GM18499 (cell line): ENCODE measurements around the gene SOCS6.
"Not testable (repeated sequence)": the region's sequence is repeated elsewhere in the genome, so short reads cannot be mapped to it uniquely, and the experiment has no call there.

Experiments used
- ATAC-seq: cut with Tn5 transposase; IDR thresholded peaks from one replicate; pipeline ENCODE4 v1.9.1; 2021; ENCODE audit warnings: moderate number of reproducible peaks; ENCODE audit not compliant: insufficient read depth, unreplicated experiment

SOCS6 gene, protein sequence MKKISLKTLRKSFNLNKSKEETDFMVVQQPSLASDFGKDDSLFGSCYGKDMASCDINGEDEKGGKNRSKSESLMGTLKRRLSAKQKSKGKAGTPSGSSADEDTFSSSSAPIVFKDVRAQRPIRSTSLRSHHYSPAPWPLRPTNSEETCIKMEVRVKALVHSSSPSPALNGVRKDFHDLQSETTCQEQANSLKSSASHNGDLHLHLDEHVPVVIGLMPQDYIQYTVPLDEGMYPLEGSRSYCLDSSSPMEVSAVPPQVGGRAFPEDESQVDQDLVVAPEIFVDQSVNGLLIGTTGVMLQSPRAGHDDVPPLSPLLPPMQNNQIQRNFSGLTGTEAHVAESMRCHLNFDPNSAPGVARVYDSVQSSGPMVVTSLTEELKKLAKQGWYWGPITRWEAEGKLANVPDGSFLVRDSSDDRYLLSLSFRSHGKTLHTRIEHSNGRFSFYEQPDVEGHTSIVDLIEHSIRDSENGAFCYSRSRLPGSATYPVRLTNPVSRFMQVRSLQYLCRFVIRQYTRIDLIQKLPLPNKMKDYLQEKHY

DNA sequence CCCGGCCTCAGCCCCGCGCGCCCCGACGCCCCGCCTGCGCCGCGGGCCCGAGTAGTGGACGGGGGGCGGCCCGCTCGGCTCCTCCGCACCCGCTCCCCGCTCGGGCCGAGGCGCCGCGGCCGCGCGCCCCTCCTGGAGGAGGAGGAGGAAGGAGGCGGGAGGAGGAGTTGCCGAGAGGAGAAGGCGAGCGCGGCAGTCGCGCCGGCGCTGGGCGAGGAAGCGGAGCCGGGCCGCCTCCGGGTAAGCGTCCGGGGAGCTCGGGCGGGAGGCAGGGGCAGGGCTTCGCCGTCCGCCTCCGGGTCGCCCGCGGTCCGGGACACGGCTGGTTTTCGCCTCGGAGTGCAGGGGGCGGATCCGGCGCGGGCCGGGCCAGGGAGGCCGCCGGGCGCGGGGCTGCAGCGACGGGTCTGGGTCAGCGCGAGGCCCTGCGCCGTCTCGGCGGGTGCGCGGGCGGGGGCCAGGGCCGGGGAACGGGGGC, at the start of gene SOCS6:
TSS of gene SOCS6 (plus strand) at position 195 of the 478 bp plus-strand sequence. CDS start 35,624 bp downstream, outside the sequence.
- ATAC-seq, result peak; percentile 27

DNA sequence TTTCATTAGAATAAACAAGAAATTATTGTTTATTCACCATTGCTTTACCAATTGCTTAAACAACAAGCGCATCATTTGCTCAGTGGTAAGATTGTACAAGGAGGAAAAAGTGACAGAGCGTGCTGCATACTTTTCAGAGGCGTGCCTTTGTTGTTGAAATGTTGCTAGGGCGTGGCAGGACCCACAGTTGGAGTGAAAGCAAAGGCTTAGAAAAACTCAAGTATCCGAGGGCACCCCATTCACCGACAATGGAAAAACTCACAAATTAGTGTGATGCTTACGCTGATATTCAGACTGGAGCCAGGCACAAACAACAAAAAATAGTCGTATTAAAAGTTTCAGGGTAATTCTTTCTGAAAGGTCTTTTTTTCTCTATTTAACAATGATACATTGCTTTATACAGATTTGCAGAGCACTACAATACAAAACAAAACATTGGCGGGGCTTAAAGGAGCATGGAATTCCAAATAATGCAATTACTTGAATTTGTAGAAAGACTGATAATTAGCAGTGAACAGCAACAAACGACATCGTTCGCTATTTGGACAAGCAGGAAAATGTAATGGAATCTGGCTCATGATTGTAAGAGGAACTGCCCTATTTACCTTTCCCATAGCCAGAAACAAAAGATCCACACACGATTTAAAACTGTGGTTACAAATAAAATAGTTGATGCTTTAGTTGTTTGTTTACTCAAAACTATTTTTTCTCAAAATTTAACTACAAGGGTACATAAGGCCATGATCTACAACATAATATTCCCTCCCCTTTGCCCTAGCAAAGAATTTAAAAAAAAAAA, 45.5 kb upstream of the SOCS6 start:
- no peak for ATAC-seq

DNA sequence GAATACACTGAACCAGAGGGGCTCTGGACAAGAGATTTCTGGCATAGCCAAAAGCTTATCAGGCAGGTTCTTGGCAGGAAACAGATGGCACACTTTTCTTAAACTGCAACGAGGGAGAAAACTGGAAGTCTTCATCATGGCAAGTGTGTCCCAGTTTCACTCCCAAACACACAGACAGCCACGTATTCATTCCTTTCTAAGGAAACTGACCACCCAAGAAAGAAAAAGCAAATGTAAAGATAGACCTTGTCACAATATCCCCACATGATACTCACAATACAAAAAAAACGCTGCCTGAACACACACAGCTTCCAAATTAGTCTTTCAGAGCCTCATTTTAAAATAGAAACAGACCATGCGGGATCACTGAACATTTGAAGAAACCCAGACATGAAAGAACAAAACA, 42.8 kb upstream of the SOCS6 start:
- ATAC-seq, result no peak

DNA sequence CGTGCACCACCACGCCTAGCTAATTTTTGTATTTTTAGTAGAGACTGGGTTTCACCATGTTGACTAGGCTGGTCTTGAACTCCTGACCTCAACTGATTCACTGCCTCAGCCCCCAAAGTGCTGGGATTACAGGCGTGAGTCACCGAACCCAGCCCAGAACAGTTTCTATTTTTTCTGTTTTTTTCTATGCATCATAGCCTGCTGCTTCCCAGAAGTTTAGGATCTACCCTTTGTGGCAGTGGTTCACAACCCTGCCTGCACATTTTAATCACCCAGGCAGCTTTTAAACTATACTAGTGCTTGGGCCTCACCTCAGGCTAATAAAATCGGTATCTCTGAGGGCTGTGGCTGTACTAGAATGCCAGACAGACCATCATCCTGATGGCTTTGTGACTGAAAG, 39.7 kb upstream of the SOCS6 start:
- no peak for ATAC-seq

DNA sequence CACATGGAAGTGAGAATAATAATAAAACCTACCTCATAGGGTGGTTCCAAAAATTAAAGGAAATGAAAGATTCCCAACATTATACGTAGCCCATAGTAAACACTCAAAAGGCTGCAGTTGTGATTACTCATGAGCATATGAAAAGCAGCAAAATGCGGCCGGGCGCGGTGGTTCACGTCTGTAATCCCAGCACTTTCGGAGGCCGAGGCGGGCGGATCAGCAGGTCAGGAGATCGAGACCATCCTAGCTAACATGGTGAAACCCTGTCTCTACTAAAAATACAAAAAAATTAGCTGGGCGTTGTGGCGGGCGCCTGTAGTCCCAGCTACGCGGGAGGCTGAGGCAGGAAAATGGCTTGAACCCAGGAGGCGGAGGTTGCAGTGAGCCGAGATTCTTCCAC, 39.0 kb upstream of the SOCS6 start:
- ATAC-seq, result not testable (repeated sequence)

DNA sequence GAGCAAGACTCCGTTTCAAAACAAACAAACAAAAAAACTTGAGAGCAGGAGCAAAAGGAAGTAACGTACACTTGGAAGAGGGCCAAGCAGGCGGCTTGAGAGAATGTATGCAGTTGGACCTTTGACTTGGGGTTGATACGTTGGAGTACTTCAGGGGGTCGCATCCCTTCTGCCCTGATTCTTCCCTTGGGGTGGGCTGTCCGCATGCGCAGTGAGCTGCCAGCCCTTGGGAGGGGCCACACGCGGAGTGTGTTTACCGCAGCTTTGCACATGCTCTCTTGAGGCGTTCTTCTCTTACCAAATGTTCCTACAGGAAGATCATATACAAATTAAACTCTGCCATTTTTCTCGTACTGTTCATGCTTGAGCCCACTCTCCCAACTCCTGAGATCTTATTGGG, 38.1 kb upstream of the SOCS6 start:
- ATAC-seq, result no peak

DNA sequence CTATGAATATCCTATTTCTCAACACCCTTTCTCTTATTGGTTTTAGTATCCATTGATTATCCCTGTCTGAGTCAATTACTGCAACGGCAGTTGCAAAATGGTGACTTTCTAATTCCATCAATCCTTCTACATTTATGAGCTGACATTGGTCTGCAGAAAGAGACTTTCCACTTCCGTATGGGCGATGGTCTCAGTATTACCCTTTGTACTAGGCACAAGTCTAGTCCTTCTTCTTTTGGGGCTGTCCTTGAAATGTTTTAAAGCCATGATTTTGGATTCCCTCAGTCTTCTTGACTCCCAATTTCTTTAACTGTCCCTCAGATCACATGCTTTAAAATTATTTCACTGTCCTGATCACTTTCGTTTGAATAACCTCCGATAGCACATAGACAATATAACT, 32.7 kb upstream of the SOCS6 start:
- ATAC-seq, result no peak

DNA sequence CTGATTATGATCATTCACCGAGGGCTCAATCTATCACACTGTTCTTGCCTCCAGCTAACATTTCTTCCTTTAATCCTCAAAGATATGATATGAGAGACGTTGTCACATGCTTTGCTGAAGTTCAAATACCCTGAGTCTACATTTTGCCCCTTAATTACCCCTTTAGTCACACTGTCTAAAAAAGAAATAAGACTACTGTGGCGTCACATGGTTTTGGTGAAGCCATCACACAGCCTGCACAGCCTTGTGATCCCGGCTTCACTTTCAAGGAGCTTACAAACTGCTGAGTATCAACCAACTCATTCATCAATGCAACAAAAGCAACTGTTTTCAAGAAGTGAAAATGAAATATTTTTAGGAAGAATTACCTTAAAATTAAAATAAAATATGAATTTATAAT, 31.9 kb upstream of the SOCS6 start:
- ATAC-seq, result no peak

DNA sequence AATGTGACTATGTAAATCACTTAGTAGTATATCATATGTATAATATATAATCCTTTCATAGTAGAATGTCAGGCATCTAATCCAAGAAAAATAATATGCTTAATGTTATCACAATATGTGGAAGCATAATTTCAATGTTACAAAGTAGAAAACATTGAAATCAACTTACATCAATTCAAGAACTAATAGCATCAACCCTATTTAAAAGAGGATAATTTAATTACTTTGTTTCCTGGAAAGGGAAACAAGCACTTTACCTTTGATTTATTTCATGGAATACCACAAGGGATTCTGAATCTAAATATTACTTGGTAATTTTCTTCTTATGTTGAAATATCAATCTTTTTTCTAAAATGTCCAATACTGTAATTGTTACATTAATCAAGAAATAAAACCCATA, 30.6 kb upstream of the SOCS6 start:
- ATAC-seq, result no peak

DNA sequence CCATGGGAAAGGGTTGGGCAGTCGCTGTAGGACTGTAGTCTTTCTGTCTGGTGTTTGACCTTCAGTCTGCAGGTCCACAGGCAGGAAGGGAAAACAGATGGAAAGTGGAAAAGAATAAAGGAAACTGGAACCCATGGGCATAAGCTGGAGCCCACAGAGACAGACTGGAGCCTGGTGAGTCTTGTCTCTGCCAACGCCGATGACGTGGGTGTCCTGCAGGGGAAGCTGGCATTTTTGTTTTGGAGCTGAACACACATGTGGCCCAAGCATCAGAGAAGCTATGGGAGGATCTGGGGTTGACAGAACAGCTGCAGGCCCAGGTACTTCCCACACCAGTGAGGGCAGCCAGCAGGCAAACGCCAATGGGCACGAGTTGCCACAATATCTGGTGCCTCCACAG, 28.2 kb upstream of the SOCS6 start:
- ATAC-seq, result no peak

DNA sequence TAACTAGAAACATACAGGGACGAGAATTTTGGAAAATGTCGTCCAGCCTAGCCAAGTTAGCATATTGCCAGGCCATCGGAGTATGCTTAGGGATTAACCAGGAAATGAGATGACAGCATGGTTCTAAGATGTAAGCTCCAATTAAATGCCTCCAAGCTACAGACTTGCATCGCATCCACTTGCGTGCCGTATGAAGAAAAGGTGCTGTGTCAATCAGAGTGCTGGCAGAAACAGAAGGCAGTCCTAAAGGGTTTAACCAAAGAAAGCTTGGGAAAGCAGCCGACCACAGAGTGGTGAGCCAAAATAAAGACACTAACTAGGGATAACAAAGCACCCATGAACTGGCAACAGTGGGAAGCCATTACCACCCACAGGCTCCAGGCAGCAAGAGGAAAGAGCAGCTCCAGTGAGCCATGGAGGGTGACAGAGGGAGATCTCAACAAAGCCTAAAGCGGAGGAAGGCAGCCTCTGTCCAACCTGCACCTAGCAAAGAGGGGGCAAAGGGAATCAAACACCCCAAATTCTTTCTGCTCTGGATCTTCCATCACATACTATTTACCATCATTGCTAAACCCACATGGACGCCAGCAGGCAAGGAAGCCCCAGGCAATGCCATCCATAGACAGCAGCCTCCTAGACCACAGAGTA, 27.6 kb upstream of the SOCS6 start:
- no peak for ATAC-seq

DNA sequence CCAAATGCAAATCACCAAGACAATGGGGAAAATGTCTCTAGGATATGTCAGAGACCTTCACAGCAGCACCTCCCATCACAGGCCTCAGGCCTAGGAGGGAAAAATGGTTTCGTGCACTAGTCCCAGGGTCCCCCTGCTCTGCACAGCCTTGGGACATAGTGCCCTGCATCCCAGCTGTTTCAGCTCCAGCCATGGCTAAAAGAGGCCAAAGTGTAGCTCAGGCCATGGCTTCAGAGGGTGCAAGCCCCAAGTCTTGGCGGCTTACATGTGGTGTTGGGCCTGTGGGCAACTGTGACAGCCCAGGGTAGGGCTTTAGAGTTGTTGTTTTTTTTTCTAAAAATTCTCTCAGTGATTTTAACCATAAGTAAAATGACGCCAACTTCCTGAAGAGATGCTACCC, 25.5 kb upstream of the SOCS6 start:
- no peak for ATAC-seq

DNA sequence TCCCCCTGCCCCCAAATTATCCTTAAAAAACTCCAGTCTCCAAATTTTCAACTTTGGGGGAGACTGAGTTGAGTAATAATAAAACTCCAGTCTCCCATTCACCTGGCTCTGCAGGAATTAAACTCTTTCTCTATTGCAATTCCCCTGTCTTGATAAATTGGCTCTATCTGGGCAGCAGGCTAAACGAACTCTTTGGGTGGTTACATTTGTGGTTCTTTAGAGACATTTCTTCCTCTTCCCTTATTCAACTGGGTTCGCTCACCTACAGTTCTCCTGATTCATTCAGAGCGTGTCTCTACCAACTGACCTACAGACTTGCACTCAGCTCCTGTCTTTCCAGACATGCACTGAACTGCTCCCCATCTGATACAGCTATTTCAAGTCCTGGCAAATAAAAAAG, 17.1 kb upstream of the SOCS6 start:
- no peak for ATAC-seq

DNA sequence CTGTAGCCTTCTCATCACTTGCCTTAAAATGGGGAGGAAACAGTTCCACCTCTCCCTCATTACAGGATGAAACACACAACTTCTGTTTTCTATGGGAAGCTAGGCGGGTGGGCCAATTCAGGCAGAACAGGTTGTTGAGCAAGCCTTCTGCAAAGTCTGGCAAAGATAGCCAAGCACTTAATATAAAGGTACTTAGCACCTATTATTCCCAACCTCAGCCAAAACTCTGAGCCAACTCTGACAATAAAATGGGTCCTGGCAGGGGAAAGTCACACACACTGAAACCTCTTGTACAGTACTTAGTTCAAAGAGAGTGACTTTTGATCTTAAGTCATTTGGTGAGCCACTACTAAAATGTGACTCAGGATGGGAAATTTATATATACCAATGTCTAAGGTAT, 15.8 kb upstream of the SOCS6 start:
- ATAC-seq, result no peak

DNA sequence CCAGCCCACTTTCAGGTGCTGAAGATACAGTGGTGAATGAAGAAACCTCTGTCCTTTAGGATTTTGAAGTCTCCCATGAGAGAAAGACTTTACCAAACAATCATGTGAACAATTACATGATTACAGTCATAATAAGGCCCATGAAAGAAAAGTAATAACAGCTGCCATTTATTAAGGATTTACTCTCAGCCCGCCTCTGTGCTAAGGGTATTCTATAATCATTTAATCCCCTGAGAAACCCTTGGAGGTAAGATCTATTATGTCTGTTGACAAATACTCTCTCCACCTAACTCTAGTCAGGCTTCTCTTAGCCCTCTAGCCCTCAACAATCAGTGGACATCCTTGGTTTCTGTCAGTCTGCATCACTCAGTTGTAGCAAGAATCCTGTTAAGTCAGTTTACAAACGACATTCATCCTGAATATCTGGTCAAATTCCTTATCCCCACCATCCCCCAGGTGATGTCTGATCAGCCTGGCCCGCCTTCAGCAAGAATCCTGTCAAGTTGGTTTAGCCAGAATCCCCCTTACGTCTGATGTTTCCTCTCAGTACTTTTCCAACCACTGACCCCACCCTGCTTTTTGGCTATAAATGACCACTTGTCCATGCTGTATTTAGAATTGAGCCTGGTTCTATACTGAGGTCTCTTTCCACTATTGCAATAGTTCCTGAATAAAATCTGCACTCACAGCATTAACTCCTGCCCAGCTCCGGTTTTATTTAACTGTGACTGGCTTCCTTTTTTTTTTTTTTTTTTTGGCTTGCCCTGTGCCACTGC, 12.2 kb upstream of the SOCS6 start:
- ATAC-seq, result no peak

DNA sequence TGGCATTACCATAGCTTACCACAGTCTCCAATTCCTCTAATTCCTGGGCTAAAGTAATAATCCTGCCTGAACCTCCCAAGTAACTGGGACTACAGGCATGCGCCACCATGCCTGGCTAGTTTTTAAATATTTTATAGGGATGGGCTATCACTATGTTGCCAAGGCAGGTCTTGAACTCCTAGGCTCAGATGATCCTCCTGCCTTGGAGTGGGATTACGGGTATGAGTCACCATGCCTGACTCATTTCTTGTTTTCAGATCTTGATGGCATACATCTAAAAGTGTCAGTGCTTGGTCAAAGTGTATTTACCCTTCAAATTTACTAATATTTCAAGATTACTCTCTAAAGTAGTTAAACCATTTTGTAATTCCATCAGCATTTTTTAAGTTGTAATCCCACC, 9.4 kb upstream of the SOCS6 start:
- ATAC-seq, result no peak

DNA sequence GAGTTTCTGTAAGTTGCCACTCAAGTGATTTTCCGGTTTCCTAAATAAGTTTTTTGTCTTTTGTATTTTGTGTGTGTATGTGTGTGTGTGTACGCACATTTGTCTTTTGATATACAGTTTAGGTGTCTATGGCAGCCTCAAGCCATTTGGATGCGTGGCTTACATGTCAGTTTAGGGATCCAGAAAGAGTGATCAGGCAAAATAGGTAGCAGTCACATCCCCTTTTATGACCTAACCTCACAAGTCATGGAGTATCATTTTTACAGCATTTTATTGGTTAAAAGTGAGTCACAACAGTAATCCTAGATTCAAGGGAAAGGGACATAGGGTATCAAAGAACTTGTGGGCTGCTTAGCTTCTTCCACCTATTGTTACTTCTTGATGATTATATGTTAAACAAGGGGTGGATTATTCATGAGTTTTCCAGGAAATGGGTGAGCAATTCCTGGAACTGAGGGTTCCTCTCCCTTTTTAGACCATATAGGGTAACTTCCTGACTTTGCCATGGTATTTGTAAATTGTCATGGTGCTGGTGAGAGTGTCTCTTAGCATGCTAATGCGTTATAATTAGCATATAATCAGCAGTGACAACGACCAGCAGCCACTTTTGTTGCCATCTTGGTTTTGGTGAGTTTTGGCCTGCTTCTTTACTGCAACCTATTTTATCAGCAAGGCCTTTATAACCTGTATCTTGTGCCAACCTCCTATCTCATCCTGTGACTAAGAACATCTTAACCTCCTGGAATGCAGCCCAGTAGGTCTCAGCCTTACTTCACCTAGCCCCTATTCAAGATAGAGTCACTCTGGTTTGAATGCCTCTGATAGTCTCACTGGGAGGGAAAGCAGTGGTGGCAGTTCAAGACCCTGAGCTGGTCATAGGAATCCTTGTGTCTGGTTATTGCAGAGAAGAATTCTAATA, 8.6 kb upstream of the SOCS6 start:
- ATAC-seq, result no peak

DNA sequence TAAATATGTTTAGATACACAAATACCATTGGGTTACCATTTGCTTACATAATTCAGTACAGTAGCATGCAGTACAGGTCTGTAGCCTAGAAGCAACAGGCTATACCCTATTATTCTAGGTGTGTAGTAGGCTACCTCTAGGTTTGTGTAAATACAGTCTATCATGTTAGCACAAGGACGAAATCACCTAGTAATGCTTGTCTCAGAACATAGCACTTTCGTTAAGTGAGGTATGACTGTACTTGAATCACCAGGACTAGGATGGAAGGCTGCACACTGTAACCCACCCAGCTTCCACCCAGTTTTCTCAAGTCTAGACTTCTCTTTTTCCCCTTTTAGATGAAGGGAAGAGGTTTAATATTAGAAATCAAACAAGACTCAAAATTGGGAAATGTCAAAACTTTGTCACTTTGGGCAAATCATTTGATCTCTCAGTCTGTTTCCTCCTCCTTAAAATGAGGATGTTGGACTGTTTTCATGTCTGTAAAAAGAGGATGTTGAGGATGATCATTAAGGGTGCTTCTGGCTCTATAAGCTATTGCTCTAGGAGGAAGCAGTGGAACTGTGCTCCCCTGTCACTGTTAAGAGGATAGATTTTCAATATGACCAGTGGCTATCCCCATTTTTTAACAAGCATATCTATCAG, 3.7 kb upstream of the SOCS6 start:
- ATAC-seq, result no peak

DNA sequence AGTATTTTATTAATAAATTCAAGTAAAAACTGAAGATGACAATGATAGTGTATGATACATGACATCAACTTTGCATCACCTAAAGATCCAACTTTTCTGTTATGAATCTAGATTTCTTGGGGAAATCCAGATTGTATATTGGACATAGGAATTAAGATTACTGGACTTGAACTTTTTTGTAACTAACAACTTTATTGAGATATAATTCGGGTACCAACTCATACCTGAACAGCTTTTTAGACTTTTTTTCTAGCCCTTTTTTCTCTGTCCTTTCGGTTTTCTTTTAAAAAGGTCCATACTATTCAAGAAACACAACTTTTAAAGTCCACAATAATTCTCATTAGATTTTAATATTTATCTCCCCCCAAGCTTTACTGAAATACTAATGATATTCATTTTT, 1.1 kb upstream of the SOCS6 start:
- no peak for ATAC-seq
